ENCODE results near the gene POLR3A. TPM values are rescaled to one million over a fixed set of nuclear protein-coding genes. Genes with fewer than 3 reads are reported as not detected.

POLR3A gene
- total RNA-seq, 1 experiment from 2014 or later = 97.2 TPM

DNA sequence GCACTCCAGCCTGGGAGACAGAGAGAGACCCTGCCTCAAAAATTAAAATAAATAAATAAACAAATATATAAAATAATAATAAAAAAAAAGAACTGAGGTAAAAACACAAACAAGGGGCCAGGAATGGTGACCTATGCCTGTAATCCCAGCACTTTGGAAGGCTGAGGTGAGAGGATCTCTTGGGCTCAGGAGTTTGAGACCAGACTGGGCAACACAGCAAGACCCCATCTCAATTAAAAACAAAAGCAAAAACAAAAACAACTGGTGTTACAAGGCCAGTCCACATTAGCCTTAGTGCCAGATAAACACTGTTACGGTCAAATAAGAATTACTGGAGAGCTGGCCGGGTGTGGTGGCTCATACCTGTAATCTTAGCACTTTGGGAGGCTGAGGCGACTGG, 5.6 kb downstream of the POLR3A start:
- POLR2A ChIA-PET (ENCODE audit: unreplicated experiment) = no interaction called here

DNA sequence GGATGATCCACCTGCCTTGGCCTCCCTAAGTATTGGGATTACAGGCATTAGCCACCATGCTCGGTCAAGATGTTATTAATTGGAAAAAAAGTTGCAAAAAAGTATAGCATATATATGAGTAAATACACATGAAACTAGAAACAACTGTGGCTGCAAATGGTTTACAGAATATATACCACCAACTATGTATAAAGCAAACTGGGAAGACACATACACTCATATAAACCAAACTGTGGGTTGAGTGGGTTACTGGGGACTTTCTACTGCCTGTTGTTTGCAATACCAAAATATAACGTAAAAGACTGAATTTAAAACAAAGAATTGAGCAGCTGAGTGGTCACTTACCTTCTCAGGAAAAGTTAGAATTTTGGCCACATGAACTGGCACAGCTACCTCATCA, 8.1 kb downstream of the POLR3A start:
- H3K4me1 ChIP-seq (ENCODE audit: insufficient read depth, low read length) = peaks cover 15% of the 10 kb centered on the region
- peaks cover 13% of the 10 kb centered on the region for H3F3A ChIP-seq (ENCODE audit: low read length, unreplicated experiment)
- H4K20me1 ChIP-seq (ENCODE audit: low read length) = peaks cover under 1% of the 10 kb centered on the region
- peaks cover 87% of the 10 kb centered on the region for H3K36me3 ChIP-seq (ENCODE audit: low read depth, low read length)
- H3K79me2 ChIP-seq (ENCODE audit: low read length) = peaks cover 11% of the 10 kb centered on the region
- ChIA-PET POLR2A (ENCODE audit: unreplicated experiment) (no interaction called here), CTCF (no interaction called here)
- ATAC-seq (no peak), DNase-seq (no peak)
- H3K27ac ChIP-seq (ENCODE audit: low read length) = no peak overlapping the region
- H3K4me3 ChIP-seq (ENCODE audit: low read length) = no peak overlapping the region
- no peak for TF ChIP-seq EZH2phosphoT487 (IDR thresholded peaks at IDR 0.05; ENCODE audit: borderline replicate concordance, low read length)
- TF ChIP-seq, protein P1, sequence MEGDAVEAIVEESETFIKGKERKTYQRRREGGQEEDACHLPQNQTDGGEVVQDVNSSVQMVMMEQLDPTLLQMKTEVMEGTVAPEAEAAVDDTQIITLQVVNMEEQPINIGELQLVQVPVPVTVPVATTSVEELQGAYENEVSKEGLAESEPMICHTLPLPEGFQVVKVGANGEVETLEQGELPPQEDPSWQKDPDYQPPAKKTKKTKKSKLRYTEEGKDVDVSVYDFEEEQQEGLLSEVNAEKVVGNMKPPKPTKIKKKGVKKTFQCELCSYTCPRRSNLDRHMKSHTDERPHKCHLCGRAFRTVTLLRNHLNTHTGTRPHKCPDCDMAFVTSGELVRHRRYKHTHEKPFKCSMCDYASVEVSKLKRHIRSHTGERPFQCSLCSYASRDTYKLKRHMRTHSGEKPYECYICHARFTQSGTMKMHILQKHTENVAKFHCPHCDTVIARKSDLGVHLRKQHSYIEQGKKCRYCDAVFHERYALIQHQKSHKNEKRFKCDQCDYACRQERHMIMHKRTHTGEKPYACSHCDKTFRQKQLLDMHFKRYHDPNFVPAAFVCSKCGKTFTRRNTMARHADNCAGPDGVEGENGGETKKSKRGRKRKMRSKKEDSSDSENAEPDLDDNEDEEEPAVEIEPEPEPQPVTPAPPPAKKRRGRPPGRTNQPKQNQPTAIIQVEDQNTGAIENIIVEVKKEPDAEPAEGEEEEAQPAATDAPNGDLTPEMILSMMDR (conservative IDR thresholded peaks at IDR 0.05; ENCODE audit: low read depth, low read length) = no peak
- no peak for TF ChIP-seq EZH2 (IDR thresholded peaks at IDR 0.05; ENCODE audit: low read length, unreplicated experiment)
- intact Hi-C loops (cut with micrococcal nuclease) = no loop called here
- H3K9me3 ChIP-seq (ENCODE audit: low read length) = no peaks in the 10 kb centered on the region
- no peaks in the 10 kb centered on the region for H3K27me3 ChIP-seq (ENCODE audit: low read length)
- no peak overlapping the region for H3K4me2 ChIP-seq (ENCODE audit: low read length)
- BruUV-seq (replicated peaks) = no TSS peak
- no peaks in the 10 kb centered on the region for H3K9me2 ChIP-seq (replicated peaks; ENCODE audit: low read length)
- H3K9ac ChIP-seq (ENCODE audit: low read length) = no peak overlapping the region
- H2AFZ ChIP-seq (ENCODE audit: low read length) = no peak overlapping the region

More for the DNA sequence above, 5.6 kb downstream of the POLR3A start:
- Histone ChIP-seq H4K20me1 (ENCODE audit: low read length) (peaks cover 13% of the 10 kb centered on the region), H3K9ac (ENCODE audit: low read length) (no peak overlapping the region), H3K27ac (ENCODE audit: low read length) (no peak overlapping the region), H3K9me2 (replicated peaks; ENCODE audit: low read length) (no peaks in the 10 kb centered on the region), H3K79me2 (ENCODE audit: low read length) (peaks cover 36% of the 10 kb centered on the region), H3K4me1 (ENCODE audit: insufficient read depth, low read length) (peaks cover 39% of the 10 kb centered on the region), H3K36me3 (ENCODE audit: low read depth, low read length) (peaks cover 62% of the 10 kb centered on the region), H3K4me2 (ENCODE audit: low read length) (no peak overlapping the region), H3K4me3 (ENCODE audit: low read length) (no peak overlapping the region), H2AFZ (ENCODE audit: low read length) (no peak overlapping the region), H3K9me3 (ENCODE audit: low read length) (no peaks in the 10 kb centered on the region), H3F3A (ENCODE audit: low read length, unreplicated experiment) (peaks cover 22% of the 10 kb centered on the region), H3K27me3 (ENCODE audit: low read length) (no peaks in the 10 kb centered on the region)
- DNase-seq = no peak
- CTCF ChIA-PET = no interaction called here
- TF ChIP-seq, protein P1 (conservative IDR thresholded peaks at IDR 0.05; ENCODE audit: low read depth, low read length) = no peak
- TF ChIP-seq EZH2phosphoT487 (IDR thresholded peaks at IDR 0.05; ENCODE audit: borderline replicate concordance, low read length) (no peak), EZH2 (IDR thresholded peaks at IDR 0.05; ENCODE audit: low read length, unreplicated experiment) (no peak)
- no peak for ATAC-seq
- BruUV-seq (replicated peaks) = no TSS peak
- intact Hi-C loops (cut with micrococcal nuclease) = no loop called here

DNA sequence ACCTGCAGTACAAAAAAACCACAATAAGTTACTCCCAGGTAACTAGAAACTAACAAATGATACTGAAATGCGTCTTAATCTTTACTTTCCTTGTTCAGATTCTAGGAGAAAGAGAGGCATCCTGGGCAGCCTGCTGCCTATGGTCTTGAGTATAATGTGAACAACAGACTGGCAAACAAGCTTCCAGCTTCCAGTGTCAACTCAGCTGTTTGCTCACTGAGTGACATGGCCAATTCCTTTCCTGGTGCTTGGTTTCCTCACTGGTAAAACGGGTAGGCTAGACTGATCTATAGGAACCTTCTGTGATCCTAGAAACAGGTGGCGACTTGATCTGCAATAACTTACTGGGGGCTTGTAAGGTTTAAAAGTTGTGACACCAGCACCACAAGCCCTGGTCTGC, 10.1 kb downstream of the POLR3A start:
- Histone ChIP-seq H3K9ac (ENCODE audit: low read length) (no peak overlapping the region), H2AFZ (ENCODE audit: low read length) (no peak overlapping the region), H3K27me3 (ENCODE audit: low read length) (no peaks in the 10 kb centered on the region), H4K20me1 (ENCODE audit: low read length) (0 out of 2 replicates have a peak, but pooled peaks cover 3% of the 10 kb centered on the region), H3K9me2 (replicated peaks; ENCODE audit: low read length) (no peaks in the 10 kb centered on the region), H3F3A (ENCODE audit: low read length, unreplicated experiment) (no peaks in the 10 kb centered on the region), H3K4me1 (ENCODE audit: insufficient read depth, low read length) (no peaks in the 10 kb centered on the region), H3K4me2 (ENCODE audit: low read length) (no peak overlapping the region), H3K27ac (ENCODE audit: low read length) (no peak overlapping the region), H3K36me3 (ENCODE audit: low read depth, low read length) (peaks cover 92% of the 10 kb centered on the region), H3K9me3 (ENCODE audit: low read length) (no peaks in the 10 kb centered on the region), H3K79me2 (ENCODE audit: low read length) (0 out of 2 replicates have a peak, but pooled peaks cover under 1% of the 10 kb centered on the region), H3K4me3 (ENCODE audit: low read length) (no peak overlapping the region)
- BruUV-seq (replicated peaks) = TSS peak; percentile 9
- TF ChIP-seq EZH2phosphoT487 (IDR thresholded peaks at IDR 0.05; ENCODE audit: borderline replicate concordance, low read length) = no peak
- no peak for TF ChIP-seq EZH2 (IDR thresholded peaks at IDR 0.05; ENCODE audit: low read length, unreplicated experiment)
- TF ChIP-seq, protein P1 (conservative IDR thresholded peaks at IDR 0.05; ENCODE audit: low read depth, low read length) = no peak
- ChIA-PET POLR2A (ENCODE audit: unreplicated experiment) (no interaction called here), CTCF (interaction anchor here (1.3 kb wide), 1 partner anchor 10 kb away, joined by 5 read pairs; the partner anchor contains the start of gene POLR3A)
- ATAC-seq (no peak), DNase-seq (no peak)
- intact Hi-C loops (cut with micrococcal nuclease) = no loop called here

Measured in PC-3 (cell line).